GM21381 (cell line): ENCODE measurements around the gene NYNRIN.

Experiments used
- ATAC-seq: cut with Tn5 transposase; IDR thresholded peaks from one replicate; pipeline ENCODE4 v1.9.1; 2021; ENCODE audit warnings: mild to moderate bottlenecking, moderate library complexity; ENCODE audit not compliant: unreplicated experiment

NYNRIN gene

DNA sequence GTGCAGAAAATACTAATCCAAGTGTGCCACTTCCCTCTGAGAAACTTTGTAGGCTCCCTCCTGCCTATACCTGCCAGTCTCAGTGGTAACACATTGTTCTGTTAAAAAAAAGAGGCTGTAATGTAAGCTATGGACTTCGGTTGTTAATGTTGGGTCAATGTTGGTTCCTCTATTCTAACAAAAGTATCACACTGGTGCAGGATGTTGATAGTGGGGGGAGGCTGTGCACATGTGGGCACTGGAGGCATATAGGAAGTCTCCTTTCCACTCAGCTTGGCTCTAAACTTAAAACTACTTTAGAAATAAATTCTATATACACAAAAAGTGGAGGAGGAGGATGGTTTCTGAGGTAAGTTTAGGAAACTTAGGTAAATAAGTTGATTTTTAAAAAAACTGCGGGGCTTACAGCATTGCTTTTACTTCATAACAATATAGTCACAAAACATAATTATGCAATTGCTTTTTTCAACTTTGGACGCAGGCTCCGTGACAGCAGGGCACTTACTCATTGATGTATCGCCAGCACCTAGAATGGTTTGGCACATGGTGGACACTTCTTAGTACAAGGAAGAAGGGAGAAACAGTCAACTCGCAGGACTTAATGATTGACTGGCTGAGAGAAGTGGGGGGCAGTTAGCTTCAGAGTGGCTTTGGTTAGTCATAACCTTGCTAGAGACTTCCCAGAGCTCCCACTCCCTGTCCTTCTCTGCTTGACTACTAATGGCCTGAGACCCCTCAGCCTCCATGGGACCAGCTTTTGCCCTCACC is 7.9 kb upstream of the NYNRIN start:
- ATAC-seq: no peak

DNA sequence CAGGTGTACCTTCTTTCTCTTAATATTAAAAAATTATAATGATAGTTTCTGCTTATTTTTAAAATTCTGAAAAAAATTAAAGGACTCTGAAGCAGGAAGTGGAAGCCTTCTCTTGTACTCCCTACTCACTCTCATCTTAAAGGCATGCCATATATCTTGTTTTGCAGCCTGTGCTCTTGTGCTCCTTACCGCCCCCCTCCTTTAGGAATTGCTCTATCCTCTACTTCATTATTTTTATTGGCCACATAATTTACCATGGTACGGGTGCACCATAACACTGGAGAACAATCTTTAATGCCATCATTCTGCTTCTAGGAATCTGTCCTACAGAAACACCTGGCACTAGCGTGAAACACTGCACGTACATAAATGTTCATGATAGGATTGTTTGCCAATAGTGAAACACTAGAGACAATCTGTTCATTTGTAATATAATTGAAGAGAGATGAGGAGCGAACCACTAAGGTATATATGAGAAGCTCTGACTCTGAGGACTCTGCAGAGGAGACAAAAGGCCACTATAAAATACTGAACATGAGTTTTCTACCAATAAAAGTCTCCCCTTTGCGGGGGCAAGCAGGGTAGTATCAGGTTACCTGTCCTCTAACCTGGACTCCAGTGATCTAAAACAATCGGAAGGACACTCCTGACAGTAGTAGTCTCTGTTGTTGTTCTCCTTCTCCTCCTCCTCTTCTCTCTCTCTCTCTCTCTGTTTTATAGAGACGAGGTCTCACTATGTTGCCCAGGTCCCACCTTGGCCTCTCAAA is 6.3 kb upstream of the NYNRIN start:
- ATAC-seq: no peak

DNA sequence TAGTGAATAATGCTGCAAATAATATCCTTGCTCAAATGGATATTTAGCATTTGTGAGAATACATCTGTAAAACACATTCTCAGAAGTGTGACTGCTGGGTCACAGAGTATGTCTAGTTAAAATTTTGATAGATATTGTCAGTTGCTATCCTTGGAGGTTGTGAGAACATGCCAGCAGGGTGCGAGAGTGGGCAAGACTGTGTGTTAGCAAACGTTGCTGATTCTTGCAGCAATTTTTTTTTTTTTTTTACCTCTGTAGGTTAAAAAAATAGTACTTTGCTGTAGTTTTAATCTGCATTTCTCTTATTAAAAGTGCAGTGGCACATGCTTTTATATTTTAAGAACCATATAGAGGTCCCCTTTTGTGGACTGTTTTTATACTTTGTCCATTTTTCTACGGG is 4.5 kb upstream of the NYNRIN start:
- ATAC-seq: no peak

DNA sequence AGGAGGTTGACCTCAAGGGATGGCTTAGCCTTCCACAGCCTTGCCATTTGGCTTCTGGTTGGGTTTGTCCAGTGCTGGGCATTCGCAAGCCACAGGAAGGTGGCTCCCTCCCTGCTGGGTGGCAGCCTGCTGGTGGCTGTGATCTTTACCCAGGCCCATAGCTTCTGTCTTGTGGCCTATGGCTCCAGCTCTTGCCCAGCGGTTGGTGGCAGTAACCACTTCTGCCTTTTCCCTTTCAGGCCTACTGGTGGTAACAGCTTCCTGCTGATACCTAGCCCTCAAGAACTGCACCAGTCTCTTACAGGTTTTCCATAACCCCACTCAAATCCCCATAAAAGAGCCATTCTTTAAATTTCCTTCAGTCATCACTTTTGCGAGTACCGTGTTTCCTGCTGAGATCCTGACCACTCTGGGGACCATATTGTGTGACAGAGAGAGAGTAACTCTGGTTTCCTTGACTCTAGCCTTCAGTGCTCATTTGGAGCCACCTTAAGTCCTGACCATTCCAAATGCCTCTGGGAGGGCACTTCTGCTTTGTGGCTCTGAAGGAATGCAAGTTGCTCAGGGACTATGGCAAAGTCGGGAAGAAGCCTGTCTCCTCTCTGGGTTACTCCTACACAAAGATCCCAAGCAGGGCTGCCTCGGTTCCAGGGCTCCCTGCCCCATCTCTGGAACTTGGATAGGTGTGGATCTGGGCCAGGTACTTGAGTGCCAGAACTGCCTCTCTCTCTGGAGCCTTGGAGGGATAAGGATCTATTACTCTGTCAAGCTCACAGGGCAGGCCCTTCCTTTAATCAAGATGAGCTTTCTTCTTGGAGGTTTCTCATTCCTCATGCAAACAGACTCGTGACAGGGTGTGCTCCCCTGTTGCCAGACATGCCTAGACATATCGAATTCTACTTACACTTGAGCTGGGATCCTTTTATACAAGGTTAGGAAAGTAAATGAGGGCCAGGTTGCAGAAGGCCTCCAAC is 2.9 kb upstream of the NYNRIN start:
- ATAC-seq: no peak

DNA sequence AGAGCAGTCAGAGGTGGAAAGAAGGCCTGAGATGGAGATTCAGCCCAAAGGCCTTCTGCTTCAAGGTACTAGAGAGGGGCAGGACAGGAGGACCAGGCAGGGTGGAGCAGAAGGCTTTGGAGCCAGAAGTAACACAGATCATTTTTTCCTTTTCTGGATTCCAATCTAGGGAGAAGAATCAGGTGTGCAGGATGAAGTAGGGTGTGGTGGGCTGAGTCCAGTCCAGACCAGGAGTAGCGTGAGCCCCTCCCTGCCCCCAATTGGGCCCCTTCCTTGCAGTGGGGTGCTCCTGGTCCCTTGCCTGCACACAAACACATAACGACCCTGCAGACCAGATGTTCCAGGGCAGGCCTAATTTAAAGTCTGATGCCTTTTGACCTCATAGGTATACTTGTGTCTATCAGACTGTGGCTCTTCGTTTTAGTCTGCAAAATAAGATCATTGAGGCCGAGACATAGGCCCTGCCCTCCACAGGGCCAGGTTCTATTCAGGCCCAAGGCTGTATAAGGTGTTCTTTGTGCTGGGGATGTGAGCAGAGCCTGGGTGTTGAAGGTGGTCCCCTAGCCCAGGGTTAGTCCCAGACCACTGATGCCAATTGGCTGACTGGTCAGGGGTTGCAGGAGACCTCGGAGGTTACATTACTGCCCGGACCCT is 1.0 kb upstream of the NYNRIN start:
- ATAC-seq: no peak

DNA sequence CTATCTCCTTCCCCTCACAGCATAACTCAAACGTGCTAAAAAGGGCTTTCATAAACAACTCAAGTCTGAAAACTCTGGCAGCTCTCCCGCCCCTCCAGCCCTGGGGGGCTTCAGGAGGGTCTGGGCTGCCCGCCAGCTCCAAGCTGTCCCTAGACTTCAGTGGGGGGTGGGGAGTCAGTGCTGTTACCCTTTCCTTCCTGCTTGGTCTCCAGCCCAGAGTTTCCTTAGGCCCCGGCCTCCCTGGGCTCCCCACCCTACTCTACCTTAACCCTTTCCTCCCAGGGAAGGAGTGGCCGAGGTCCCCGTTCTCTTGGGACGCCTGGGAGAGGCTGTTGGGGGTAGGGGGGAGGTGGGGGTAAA is 530 bp upstream of the NYNRIN start:
- ATAC-seq: no peak

DNA sequence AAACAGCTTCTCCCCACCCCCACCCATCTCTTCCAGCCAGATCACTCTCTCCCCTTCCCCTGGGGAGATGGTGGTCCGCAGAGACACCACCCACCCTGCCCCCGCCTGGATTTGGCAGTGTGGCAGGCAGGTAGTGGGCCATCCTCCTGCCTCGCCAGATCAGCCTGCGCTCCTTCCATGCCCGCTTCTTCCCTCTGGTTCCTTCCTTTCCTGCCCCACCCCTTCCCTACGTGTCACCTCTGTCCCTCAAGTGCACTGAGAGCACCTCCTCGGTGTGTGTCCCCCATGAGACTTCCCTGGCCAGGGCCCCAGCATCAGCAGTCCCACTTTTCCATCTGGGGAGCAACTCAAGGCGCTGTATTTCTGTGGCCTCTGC is 632 bp downstream of the NYNRIN start:
- ATAC-seq: no peak

DNA sequence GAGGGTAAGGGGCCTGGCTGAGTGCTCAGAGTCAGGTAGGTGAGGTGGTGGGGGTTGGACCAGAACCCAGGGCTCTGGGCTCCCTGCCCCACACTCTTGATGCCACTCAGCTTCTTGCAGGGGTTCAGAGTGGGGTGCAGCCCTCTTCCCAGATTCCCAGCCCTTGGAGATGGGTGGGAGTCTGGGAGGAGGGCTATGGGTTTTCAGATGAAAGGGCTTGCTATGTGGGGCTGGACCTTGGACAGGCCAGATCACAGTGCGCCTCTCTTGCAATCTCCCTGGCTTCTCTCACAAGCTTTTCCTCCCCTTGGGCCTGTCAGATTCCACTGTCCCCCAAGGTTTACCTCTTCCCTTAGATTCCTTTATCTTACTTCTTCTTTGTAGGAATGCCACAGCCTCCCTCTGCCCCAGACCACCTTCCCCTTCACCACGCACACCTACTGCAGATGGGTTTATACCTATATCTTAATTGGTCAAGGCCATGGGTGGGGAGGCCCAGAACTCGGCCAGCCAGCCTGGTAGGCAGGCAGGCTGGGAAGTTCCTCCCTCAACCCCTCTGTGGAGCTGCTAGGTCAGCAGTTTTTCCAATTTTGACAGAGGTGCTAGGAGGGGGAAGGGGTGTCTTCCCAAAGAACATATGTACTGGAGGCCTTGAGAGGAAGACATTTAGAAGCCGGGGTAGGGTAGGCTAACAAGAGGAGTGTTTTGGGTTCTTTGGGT is 1.4 kb downstream of the NYNRIN start:
- ATAC-seq: no peak

DNA sequence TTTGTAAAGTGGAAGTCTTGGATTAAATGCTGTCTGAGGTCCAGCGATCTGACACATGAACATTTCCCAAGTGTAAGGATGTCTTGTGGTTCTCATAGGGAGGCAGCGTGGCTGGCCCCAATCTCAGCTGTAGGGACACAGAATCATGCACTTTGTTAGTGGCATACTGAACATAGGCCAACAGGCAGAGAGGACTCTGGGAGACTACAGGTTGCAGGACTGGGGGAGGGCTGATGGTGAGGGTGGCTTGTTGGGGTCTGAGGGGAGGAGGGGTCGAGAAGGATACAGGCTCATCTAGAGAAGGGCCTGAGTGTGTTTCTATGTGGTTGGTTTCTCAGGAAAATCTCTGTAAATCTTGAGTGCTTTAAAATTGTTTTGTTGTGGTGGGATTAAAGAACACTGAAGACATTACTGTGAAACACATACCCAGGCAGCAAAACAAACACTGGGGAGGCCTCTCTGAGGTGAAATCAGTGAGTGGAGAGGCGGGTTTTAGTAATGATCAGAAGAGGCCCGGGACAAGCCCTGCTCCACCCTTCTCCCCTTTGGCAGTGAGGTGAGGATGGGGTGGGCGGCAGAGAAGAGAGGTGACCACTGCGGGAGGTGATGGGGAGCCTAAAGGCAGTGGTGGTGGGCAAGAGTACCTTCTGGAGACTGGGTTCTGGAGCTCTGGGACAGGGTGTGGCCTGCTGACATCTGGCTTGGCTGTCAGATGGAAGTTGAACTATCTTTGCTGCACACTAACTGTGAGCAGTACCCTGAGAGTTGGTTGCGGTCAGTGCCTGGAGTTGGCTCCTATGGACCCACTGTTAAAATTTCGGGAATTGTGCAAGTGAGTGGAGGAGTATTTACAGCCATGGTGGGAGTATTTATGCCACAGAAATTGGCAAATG is 3.3 kb downstream of the NYNRIN start:
- no peak for ATAC-seq

DNA sequence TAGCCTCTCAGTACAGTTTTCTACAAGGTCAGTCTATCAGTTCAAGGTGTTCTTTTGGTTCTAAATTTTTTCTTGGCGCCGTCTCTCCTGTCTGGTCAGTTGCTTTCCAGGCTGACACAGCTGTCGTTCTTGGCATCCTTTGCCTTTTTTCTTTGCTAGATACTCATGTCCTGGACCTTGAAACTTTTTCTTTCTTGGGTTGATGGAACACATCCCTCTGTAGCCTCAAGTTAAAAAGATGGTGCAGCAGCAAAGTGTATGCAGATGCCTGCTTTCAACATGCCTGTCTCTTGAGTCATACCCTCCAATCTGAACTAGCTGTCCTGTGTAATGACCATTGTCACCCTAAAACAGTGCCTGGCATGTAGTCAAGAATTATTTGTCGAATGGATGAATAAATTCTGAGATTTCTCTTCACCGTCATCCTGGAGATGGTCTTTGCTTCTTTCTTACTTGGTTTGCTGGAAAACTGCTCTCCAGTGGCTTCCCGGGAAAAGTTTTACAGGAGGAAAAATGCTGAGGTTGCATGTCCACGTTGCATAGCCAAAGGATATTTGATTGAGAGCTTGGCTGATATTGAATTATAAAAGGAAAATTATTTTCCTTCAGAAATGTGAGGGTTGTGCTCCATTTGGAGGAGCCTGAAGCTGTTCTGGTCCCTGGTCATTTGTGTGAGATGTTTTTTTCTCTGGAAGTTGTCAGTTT is 4.6 kb downstream of the NYNRIN start:
- no peak for ATAC-seq

DNA sequence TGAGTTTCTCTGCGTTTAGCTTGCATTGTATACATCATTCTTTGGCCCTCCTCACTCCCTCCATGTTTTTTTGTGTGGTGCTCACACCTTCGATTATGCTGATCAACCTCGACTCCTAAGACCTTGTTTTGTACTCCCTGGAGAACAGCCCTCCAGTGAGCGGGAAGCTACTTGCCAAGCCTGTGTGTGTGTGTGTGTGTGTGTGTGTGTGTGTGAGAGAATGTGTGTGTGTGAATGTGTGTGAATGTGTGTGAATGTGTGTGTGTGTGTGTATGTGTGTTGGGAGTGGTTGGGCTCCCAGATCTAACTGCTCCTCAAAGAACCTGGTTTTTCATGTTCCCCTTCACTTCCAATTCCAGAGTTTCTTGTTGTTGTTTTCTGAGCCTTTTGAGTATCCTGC is 6.0 kb downstream of the NYNRIN start:
- no peak for ATAC-seq

DNA sequence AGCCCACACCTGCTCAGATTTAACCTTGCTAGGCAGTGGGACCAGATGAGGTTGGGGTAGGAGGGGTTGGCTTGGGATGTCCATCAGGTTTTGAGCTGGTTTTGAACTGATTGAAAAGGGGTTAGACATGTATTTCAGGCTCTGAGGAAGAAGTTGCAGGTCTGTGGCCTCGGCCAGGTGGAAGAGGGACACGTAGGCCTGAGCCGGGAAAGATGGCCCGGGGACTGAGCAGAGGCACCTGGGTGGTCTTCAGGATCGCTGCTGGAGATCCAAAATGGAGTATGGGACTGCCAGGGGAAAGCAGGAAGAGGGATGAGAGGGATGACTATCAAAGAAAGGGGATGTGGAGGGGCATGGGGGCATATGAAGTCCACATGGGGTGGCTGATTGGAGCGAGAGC is 7.6 kb downstream of the NYNRIN start:
- no peak for ATAC-seq

DNA sequence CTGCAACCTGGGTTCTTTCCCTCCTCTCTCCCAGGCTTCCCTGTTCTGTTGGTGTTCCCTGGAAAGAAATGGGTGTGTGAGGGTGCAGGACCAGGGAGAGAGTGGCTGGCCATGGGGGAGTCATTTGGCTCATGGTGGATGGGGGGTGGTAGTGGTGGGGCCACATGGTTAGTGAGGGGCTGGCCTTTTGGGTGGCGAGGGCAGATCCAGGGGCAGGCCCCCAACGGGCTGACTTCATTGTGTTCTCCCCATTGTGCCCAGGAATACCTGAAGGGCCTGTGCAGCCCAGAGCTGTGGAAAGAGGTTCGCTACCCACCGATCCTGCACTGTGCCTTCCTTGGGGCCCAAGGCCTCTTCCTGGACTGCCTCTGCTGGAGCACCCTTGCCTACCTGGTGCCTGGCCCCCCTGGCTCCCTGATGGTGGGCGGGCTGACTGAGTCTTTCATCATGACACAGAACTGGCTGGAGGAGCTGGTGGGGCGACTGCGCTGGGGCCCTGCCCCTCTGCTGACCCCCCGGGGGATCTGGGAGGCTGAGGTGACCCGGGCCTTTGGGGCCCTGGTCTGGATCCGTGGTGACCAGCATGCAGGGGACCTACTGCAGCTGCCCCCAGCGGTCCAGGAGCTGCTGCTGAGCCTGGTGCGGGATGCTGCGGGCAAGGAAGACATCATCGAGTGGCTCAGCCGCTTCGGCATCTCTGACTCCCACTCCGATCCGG is 9.0 kb downstream of the NYNRIN start:
- ATAC-seq: no peak

DNA sequence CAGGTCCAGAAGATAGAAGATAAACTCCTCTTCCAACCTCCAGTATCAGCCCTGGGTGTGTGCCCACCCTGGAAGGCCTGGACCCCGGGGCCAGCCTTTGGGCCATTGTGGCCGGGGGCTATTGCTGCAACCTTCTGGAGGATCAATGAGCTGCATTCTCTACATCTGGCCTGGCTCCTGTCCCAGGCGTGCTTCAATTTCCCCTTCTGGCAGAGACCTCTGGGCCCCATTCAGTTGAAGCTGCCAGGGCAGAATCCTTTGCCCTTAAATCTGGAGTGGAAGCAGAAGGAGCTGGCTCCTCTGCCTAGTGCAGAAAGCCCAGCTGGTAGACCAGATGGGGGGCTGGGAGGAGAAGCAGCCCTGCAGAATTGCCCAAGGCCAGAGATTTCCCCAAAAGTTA is 10.0 kb downstream of the NYNRIN start:
- no peak for ATAC-seq

DNA sequence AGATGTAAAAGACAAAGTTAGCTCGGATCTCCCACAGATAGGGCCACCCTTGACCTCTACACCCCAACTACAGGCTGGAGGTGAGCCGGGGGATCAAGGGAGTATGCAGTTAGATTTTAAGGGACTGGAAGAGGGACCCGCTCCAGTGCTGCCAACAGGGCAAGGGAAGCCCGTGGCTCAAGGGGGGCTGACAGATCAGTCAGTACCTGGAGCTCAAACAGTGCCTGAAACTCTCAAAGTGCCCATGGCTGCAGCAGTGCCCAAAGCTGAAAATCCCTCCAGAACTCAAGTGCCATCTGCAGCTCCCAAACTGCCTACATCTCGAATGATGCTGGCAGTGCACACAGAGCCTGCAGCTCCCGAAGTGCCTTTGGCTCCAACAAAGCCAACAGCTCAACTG is 10.4 kb downstream of the NYNRIN start:
- no peak for ATAC-seq

DNA sequence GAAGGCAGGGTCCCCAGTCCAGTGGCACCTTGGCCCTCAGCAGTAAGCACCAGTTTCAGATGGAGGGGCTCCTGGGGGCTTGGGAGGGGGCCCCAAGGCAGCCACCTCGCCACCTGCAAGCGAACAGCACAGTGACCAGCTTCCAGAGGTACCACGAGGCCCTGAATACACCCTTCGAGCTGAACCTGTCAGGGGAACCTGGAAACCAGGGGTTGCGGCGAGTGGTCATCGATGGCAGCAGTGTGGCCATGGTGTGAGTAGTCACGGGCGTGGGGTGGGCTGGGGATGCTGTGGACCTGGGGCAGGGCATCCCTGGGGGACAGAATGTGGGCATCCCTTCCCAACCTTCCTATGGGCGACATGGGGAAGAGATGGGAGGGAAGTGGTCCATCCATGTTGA is 11.2 kb downstream of the NYNRIN start:
- ATAC-seq: no peak

DNA sequence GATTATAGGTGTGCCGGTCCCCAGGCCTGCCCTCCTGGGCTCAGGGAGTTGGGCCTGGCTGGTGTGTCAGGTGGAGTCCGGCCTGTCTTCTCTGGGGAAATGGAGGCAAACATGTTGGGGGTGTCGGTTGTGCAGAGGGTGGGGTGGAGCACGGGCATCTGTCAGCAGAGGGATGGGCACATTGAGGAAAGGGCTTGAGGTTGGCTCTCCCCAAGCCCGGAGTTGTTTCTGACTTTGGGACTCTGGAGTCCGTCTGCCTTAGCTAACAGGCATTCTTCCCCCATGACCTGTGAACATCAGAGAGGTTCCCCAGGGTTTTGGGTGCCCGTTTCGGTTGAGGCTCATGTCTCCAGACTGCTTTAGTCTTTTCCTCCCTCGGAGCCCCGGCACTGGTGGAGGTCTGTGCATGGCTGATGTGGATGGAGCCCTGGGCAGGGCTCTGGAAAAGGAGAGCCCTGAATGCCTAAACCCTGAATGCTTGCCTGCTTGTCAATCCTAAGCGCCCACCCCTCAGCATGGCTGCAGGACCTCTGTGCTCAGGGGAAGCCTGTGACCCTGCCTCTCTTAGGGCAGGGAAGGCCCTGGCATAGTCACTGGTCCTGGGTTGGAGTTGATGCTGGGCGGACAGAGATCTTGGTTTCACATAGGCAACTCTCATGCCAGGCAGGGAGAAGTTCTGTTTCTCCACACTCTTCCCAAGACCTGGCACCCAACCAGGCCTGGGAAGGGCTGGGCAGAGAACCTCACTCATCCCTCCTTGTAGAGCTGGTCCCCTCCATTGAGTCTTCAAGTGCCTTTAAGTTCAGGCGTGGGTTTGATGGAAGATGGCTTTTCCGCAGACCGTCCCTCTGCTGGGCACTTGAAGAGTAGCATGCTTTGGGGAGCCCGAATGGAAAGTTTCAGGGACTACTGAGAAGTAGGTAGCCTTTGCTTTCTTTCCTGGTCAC is 12.9 kb downstream of the NYNRIN start:
- no peak for ATAC-seq
